ENCODE measurements around the gene PCNX1.

DNA sequence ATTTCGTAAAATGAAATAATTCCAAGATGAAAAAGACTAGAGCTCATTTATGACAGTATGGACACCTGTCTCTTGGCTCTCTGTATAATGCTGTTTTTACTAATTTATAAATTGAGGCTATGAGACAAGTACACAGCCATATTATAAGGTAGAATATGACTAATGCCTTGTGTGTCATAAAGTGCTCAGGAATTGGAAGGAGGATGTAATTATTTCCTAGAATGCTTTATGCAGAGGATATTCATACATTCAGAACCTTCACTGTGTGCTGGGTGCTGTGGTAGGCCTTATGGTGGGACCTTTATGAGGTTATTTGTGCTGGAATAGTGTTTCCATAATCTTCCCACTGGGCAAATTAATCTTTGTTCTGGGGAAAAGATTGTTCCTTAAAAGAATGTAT, 13.3 kb downstream of the PCNX1 start:
- TF ChIP-seq, protein P1, sequence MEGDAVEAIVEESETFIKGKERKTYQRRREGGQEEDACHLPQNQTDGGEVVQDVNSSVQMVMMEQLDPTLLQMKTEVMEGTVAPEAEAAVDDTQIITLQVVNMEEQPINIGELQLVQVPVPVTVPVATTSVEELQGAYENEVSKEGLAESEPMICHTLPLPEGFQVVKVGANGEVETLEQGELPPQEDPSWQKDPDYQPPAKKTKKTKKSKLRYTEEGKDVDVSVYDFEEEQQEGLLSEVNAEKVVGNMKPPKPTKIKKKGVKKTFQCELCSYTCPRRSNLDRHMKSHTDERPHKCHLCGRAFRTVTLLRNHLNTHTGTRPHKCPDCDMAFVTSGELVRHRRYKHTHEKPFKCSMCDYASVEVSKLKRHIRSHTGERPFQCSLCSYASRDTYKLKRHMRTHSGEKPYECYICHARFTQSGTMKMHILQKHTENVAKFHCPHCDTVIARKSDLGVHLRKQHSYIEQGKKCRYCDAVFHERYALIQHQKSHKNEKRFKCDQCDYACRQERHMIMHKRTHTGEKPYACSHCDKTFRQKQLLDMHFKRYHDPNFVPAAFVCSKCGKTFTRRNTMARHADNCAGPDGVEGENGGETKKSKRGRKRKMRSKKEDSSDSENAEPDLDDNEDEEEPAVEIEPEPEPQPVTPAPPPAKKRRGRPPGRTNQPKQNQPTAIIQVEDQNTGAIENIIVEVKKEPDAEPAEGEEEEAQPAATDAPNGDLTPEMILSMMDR (IDR thresholded peaks at IDR 0.05), result no peak
- no peak for TF ChIP-seq EZH2 (IDR thresholded peaks at IDR 0.05; ENCODE audit: borderline replicate concordance, insufficient read depth, low read depth, low read length, poor library complexity, severe bottlenecking)
